ENCODE measurements around the gene TBC1D14.

- TF ChIP-seq POLR2A (IDR thresholded peaks at IDR 0.05) = no peak
- no peak for TF ChIP-seq CTCF (IDR thresholded peaks at IDR 0.05)
- no peak for TF ChIP-seq EP300 (IDR thresholded peaks at IDR 0.05; ENCODE audit: low read depth)
Measured at GRCh38 chr4:7005571-7005970, 95.9 kb downstream of the TBC1D14 start.

Measured in transverse colon (tissue), 3 donors.